GM12801 (cell line): ENCODE measurements around the gene LETM1.

Experiments
- CTCF ChIP-seq: IDR thresholded peaks from one replicate; pipeline ENCODE4 v1.5.1; 2011; ENCODE audit warnings: control low read depth; ENCODE audit not compliant: insufficient read length; ENCODE audit errors: extremely low read depth

LETM1 gene

GRCh38 chr4:1885414-1885813, 29.5 kb upstream of the LETM1 start:
- no peak for TF ChIP-seq CTCF

DNA sequence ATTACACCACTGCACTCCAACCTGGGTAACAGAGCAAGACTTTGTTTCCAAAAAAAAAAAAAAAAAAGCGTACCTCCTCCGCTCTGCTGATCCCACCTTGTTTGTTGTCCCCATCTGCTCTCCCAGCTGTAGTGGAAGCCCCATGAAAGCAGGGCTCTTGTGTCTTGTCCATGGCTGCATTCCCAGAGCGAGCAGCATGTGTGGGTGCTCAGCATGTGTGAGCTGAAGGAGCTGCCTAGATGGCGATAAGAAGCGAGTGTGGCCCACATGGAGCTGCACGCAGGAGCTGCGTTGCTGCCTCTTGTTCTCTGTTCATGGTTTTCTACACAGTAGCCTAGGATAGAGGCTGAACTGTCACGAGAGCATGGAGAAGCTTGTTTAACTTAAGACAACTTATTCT, 27.6 kb upstream of the LETM1 start:
- TF ChIP-seq CTCF, result no peak

DNA sequence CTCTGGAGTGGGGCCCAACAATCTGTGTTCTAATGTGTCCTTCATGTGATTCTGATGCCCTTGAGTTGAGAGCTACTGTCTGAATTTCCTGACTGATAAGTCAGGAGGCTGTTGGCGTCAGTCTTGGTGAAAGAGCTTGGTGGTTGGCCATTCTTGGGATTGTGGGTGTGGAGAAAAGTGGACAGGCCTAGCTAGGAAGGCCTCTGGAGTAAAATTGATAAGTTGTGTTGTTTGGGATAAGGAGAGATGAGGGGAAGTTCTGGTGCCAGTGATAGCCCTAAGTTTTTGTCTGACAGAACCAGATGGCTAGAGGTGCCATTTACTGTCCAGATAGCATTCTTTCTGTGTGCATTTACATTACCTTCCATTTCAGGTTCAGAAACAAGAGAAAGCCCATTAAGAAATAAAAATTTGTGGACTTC, 26.9 kb upstream of the LETM1 start:
- TF ChIP-seq CTCF, result no peak

DNA sequence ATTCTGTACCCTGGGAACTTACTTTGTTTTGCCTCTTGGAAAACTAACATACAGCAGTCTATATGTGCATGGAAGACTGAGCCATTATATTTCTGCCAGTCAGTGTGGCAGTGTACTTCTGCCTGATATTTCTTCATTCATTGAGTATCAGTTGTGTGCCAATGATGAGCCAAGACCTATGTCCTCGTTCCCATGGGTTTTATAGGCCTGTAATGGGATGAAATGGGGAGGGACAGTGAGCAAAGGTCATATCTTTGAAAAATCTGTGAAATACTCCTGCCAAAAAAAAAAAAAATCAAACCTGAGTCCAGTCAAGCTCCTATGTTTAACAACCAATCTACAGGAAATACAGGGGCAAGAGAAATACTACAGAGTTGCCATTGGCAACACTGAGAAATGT, 24.4 kb upstream of the LETM1 start:
- no peak for TF ChIP-seq CTCF

GRCh38 chr4:1879485-1879884, 23.5 kb upstream of the LETM1 start:
- no peak for TF ChIP-seq CTCF

GRCh38 chr4:1874201-1874600, 18.2 kb upstream of the LETM1 start:
- TF ChIP-seq CTCF, result no peak

- no peak for TF ChIP-seq CTCF
These were observed 17.8 kb upstream of the LETM1 start for GRCh38 chr4:1873776-1874175.

- TF ChIP-seq CTCF, result no peak
These were observed 17.3 kb upstream of the LETM1 start for GRCh38 chr4:1873291-1873690.
